Calu3 (cell line): ENCODE results near the gene IL10RA. TPM values are rescaled to one million over a fixed set of nuclear protein-coding genes. Genes with fewer than 3 reads are reported as not detected.
A peak's percentile ranks its signal among the peaks of the same experiment; 100 is the strongest.

Experiments used
- BruUV-seq: library from RNA; stranded (reverse); fragments of 400-500 nt; replicated peaks from 2 replicates; lab custom pipeline; 2021; lab: Mats Ljungman, UMichigan
- CTCF ChIA-PET: fragments of 300-600 bp; sonication (Branson Sonifier 250); formaldehyde crosslinking; loops from one replicate; lab custom pipeline; 2022; ENCODE audit warnings: antibody characterized with exemption; lab: Charles Lee
- DNase-seq: peaks from one replicate; pipeline ENCODE4 v3.0.0; 2022
- H3K27ac Mint-ChIP-seq: one replicate; pipeline ENCODE4 v1.8.0; 2022; ENCODE audit warnings: mixed read lengths; ENCODE audit not compliant: unreplicated experiment
- H3K27me3 Mint-ChIP-seq: one replicate; pipeline ENCODE4 v1.8.0; 2022; ENCODE audit warnings: mixed read lengths; ENCODE audit not compliant: unreplicated experiment
- H3K36me3 Mint-ChIP-seq: one replicate; pipeline ENCODE4 v1.8.0; 2022; ENCODE audit warnings: mild to moderate bottlenecking, moderate library complexity, mixed read lengths; ENCODE audit not compliant: insufficient read depth, unreplicated experiment
- H3K4me1 Mint-ChIP-seq: one replicate; pipeline ENCODE4 v1.8.0; 2022; ENCODE audit warnings: mild to moderate bottlenecking, low read depth, mixed read lengths; ENCODE audit not compliant: unreplicated experiment
- H3K4me3 Mint-ChIP-seq: one replicate; pipeline ENCODE4 v1.8.0; 2022; ENCODE audit warnings: mild to moderate bottlenecking, low read depth, moderate library complexity, mixed read lengths; ENCODE audit not compliant: unreplicated experiment
- H3K9me3 Mint-ChIP-seq: one replicate; pipeline ENCODE4 v1.8.0; 2022; ENCODE audit warnings: low read depth, mixed read lengths; ENCODE audit not compliant: unreplicated experiment
- CTCF ChIP-seq: fragments of 200-600 bp; IDR thresholded peaks from one replicate; pipeline ENCODE4 v1.8.0; 2022; ENCODE audit warnings: antibody characterized with exemption; ENCODE audit not compliant: unreplicated experiment
- intact Hi-C: fragments of 100-400 bp; cut with micrococcal nuclease; formaldehyde crosslinking; loops from one replicate; pipeline ENCODE4 v1.10.0; 2022; ENCODE audit not compliant: unreplicated experiment
- total RNA-seq: library from RNA; stranded (reverse); gene quantifications from 2 replicates; pipeline ENCODE4 v1.2.3, GENCODE V29; 2022

The IL10RA gene
- total RNA-seq, 1 experiment from 2014 or later: 0.05 TPM

GRCh38 chr11:118008271-118008911, 22.2 kb downstream of the IL10RA start:
- H3K27ac Mint-ChIP-seq: no peak overlapping the region
- H3K4me3 Mint-ChIP-seq: no peak overlapping the region
- no TSS peak for BruUV-seq
- no peaks in the 10 kb centered on the region for H3K9me3 Mint-ChIP-seq
- H3K36me3 Mint-ChIP-seq: no peaks in the 10 kb centered on the region
- no peaks in the 10 kb centered on the region for H3K4me1 Mint-ChIP-seq
- CTCF ChIA-PET: interaction anchor here (0.7 kb wide), 1 partner anchor 23 kb away, joined by 3 read pairs; no protein-coding TSS in a partner anchor
- intact Hi-C loops: no loop called here
- H3K27me3 Mint-ChIP-seq: peaks cover 53% of the 10 kb centered on the region
- TF ChIP-seq CTCF: no peak
- no peak for DNase-seq

DNA sequence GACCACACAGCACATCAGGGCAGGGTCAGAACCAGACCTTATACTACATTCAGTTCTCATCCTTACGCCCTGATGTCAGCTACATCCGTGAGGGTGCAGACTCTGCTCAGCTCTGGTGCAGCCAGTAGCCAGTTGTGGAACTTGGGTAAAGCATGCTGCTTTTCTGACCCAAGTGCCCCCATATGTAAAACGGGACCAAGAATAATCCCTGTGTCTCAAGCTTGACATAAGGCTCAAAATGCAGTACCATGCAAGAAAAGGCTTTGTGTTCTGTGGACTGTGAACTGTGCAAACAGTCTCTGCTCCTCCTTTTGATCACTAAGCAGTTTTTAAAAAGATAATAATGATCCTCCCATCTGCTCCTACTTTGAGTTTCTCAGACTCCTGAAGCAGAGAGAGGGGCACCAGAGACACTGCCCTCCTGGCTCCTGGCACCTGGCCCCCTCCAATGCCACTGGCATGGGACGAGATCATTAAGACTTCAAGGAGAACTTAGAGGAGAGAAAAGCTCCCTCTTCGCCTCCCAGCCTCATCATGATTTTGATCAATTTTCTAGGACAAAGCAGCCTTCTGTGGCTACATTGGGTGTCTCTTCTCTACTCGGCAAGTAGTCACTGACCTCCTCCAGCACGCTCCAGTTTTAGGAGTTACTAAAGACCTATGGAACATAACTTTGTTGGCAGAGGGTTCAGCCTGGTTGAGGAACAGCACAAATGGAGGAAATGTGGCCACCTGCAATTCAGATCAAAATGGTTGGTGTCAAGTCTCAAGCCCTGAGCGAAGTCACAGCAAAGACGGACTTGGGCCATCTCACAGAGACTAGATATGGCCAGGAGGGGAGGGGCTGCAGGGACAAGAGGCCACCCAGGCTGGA, 23.9 kb downstream of the IL10RA start:
- Mint-ChIP-seq H3K4me1 (no peaks in the 10 kb centered on the region), H3K27me3 (peaks cover 56% of the 10 kb centered on the region), H3K36me3 (no peaks in the 10 kb centered on the region), H3K9me3 (peaks cover 3% of the 10 kb centered on the region), H3K27ac (no peak overlapping the region), H3K4me3 (no peak overlapping the region)
- BruUV-seq: no TSS peak
- DNase-seq: no peak
- CTCF ChIA-PET: no interaction called here
- intact Hi-C loops: no loop called here
- TF ChIP-seq CTCF: no peak

DNA sequence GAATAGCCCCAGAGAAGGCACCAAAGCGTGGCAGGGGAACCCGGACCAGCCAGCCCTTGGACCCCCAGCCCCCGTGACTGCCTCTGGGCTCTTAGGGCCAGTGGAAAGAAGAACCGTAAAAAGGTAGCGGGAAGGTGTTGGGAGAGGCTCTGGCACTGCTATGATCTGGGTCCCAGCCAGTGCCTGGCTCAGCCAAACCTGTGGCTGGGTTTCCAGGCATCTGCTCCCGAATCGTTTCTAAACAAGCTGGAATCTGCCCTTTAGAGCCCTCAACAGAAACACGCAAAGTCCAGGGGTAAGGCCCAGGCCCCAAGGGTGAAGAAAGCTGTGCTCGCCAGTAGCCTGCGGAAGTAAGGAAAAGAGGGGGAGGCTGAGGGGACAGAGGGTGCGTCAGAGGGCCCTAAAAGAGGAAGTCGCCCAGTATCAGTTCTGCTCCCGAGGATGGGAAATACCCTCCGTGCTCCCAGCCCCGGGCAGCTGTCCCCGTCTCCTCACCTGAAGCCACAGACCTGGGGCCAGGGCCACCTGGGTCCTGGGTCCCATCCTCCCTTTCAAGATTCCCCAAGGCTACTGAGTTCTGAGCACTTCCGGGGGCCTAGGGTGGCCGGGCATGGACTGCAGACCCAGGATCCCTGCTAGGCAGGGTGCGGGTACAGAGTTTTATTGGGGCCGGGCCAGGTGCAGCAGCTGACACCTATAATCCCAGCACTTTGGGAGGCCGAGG, 24.7 kb downstream of the IL10RA start:
- peaks cover 55% of the 10 kb centered on the region for H3K27me3 Mint-ChIP-seq
- no peak overlapping the region for H3K27ac Mint-ChIP-seq
- CTCF ChIA-PET: no interaction called here
- H3K4me3 Mint-ChIP-seq: no peak overlapping the region
- intact Hi-C loops: no loop called here
- H3K4me1 Mint-ChIP-seq: no peaks in the 10 kb centered on the region
- no peak for DNase-seq
- no TSS peak for BruUV-seq
- H3K9me3 Mint-ChIP-seq: peaks cover 3% of the 10 kb centered on the region
- no peaks in the 10 kb centered on the region for H3K36me3 Mint-ChIP-seq
- TF ChIP-seq CTCF: no peak

GRCh38 chr11:118012083-118012669, 26.0 kb downstream of the IL10RA start:
- CTCF ChIA-PET: no interaction called here
- peak; percentile 20 for DNase-seq
- H3K9me3 Mint-ChIP-seq: peaks cover 3% of the 10 kb centered on the region

More at GRCh38 chr11:118012083-118012669, 26.0 kb downstream of the IL10RA start:
- no peaks in the 10 kb centered on the region for H3K4me1 Mint-ChIP-seq
- H3K27me3 Mint-ChIP-seq: peaks cover 55% of the 10 kb centered on the region
- H3K36me3 Mint-ChIP-seq: no peaks in the 10 kb centered on the region
- no peak overlapping the region for H3K27ac Mint-ChIP-seq
- H3K4me3 Mint-ChIP-seq: no peak overlapping the region
- BruUV-seq: no TSS peak
- no peak for TF ChIP-seq CTCF
- intact Hi-C loops: loop anchor here (2.0 kb wide), 1 partner anchor 37 kb away; no protein-coding TSS in a partner anchor
